Thoracic aorta (tissue), 2 donors: ENCODE data around the gene DELE1. TPM values are rescaled to one million over a fixed set of nuclear protein-coding genes. Genes with fewer than 3 reads are reported as not detected.

Experiments
- ATAC-seq: fragments of 150-250 bp; one replicate; pipeline ENCODE4 v1.8.0; 2017; ENCODE audit warnings: low read depth; ENCODE audit not compliant: insufficient number of reproducible peaks, low FRiP score
- DNase-seq: peaks from one replicate; pipeline ENCODE4 v3.0.0-alpha.2; 2020; ENCODE audit warnings: low spot score
- H3K27ac ChIP-seq, 2 donors: fragments of 200-600 bp; sonication (generic); 1 replicate in 1 of 2; 2 replicates in 1 of 2; pipeline ENCODE4 v1.5.1; 2016; ENCODE audit warnings: mild to moderate bottlenecking in 2 of 2, moderate library complexity in 2 of 2
- H3K27me3 ChIP-seq: fragments of 200-600 bp; sonication (generic); replicated peaks from 2 replicates; pipeline ENCODE4 v1.6.0; 2016; ENCODE audit warnings: mild to moderate bottlenecking; ENCODE audit not compliant: insufficient read depth
- H3K36me3 ChIP-seq: fragments of 200-600 bp; sonication (generic); one replicate; pipeline ENCODE4 v1.5.1; 2016
- H3K4me1 ChIP-seq, 2 donors: fragments of 200-600 bp; sonication (generic); 1 replicate in 1 of 2; 2 replicates in 1 of 2; pipeline versions ENCODE4 v1.5.1 to v1.6.0; 2016; ENCODE audit warnings: low read depth in 2 of 2, mild to moderate bottlenecking in 1 of 2; ENCODE audit not compliant: control insufficient read depth in 1 of 2
- H3K4me3 ChIP-seq: fragments of 200-600 bp; sonication (generic); 2 replicates; pipeline ENCODE4 v1.5.1; 2016; ENCODE audit warnings: mild to moderate bottlenecking
- H3K9me3 ChIP-seq: fragments of 200-600 bp; sonication (generic); 2 replicates; pipeline ENCODE4 v1.5.1; 2016
- total RNA-seq, 2 donors: library from RNA; depleted of rRNA; stranded (reverse); fragments of >200 nt; gene quantifications; one replicate each; pipeline versions ENCODE4 v1.1.0 to v1.2.3, GENCODE V29; 2016
- TF ChIP-seq, protein P1 (sequence below): fragments of 200-600 bp; sonication (generic); IDR thresholded peaks from one replicate; pipeline ENCODE4 v1.5.1; 2019; ENCODE audit warnings: antibody characterized with exemption

The DELE1 gene
- total RNA-seq, 2 donors from 2014 or later = 82.5 to 108 TPM

DNA sequence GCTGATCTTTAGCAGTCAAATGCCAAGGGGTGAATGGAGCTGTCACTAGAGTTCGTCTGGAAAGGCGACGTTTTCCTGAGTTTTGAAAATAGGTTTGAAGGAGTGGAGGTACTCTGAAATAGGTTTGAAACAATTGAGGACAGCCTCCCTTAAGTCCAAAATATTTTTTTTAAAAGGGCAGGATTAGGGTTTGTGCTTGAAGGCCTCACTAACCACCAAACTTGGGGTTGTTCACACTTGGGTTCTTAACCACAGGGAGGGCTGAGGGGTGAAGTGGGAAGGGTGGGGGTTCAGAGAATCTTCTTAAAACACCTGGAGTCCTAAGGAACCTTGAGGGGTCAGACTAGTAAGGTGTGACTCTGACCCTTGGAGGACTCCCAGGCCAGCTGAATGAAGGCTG, 37.8 kb downstream of the DELE1 start:
- no peak for DNase-seq
- Histone ChIP-seq H3K36me3 (no peaks in the 10 kb centered on the region), H3K4me3 (no peak overlapping the region), H3K27ac (peak overlapping the region in 1 of 2 donors; percentile 33), H3K27me3 (no peaks in the 10 kb centered on the region), H3K4me1 (peaks cover 6 to 29% of the 10 kb centered on the region in 2 donors), H3K9me3 (no peaks in the 10 kb centered on the region)
- TF ChIP-seq, protein P1, sequence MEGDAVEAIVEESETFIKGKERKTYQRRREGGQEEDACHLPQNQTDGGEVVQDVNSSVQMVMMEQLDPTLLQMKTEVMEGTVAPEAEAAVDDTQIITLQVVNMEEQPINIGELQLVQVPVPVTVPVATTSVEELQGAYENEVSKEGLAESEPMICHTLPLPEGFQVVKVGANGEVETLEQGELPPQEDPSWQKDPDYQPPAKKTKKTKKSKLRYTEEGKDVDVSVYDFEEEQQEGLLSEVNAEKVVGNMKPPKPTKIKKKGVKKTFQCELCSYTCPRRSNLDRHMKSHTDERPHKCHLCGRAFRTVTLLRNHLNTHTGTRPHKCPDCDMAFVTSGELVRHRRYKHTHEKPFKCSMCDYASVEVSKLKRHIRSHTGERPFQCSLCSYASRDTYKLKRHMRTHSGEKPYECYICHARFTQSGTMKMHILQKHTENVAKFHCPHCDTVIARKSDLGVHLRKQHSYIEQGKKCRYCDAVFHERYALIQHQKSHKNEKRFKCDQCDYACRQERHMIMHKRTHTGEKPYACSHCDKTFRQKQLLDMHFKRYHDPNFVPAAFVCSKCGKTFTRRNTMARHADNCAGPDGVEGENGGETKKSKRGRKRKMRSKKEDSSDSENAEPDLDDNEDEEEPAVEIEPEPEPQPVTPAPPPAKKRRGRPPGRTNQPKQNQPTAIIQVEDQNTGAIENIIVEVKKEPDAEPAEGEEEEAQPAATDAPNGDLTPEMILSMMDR = no peak
- ATAC-seq = no peak

DNA sequence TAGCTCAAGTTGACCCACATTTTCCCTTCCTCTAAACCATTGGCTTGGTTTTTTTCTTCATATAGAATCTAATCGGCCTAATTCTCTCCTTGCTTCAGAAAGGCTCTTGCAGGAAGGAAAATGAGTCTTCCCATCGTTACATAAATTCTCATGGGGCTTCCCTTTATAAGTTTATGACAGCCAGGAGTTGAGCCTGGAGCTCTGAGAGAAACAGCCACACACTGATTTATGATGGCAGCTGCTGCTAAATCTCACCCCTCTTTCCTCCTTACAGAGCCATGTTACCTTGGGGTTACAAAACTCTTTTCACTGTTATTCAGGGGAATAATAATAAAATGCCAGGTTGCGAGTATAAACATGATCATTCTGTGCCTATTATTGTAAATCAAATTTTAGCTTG, 40.0 kb downstream of the DELE1 start:
- Histone ChIP-seq H3K36me3 (no peaks in the 10 kb centered on the region), H3K4me1 (peaks cover 6 to 29% of the 10 kb centered on the region in 2 donors), H3K27me3 (no peaks in the 10 kb centered on the region), H3K27ac (no peak overlapping the region), H3K9me3 (no peaks in the 10 kb centered on the region), H3K4me3 (no peak overlapping the region)
- ATAC-seq = no peak
- TF ChIP-seq, protein P1 = no peak
- no peak for DNase-seq

DNA sequence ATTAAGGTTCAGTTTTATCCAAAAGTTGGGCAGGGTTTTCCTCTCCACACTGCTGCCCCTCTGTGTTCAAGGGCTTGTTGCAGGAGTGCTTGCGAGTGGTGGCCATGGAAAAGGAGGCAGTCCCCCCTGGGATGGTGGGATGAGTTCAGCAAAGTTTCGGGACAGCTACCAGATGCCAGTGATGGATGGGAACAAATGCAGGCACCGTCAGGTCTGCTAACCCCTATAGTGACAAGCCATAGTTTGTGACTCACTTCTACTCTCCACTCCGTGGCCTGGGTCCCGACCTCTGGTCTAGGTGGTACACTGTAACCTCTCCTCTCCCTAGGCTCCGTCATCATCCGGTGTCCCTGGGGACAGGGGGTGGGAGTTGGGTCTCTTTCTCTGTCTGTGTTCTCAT, 41.4 kb downstream of the DELE1 start:
- Histone ChIP-seq H3K27ac (no peak overlapping the region), H3K36me3 (no peaks in the 10 kb centered on the region), H3K4me3 (no peak overlapping the region), H3K4me1 (peaks cover 10 to 33% of the 10 kb centered on the region in 2 donors), H3K9me3 (no peaks in the 10 kb centered on the region), H3K27me3 (no peaks in the 10 kb centered on the region)
- ATAC-seq (no peak), DNase-seq (no peak)
- TF ChIP-seq, protein P1 = no peak

DNA sequence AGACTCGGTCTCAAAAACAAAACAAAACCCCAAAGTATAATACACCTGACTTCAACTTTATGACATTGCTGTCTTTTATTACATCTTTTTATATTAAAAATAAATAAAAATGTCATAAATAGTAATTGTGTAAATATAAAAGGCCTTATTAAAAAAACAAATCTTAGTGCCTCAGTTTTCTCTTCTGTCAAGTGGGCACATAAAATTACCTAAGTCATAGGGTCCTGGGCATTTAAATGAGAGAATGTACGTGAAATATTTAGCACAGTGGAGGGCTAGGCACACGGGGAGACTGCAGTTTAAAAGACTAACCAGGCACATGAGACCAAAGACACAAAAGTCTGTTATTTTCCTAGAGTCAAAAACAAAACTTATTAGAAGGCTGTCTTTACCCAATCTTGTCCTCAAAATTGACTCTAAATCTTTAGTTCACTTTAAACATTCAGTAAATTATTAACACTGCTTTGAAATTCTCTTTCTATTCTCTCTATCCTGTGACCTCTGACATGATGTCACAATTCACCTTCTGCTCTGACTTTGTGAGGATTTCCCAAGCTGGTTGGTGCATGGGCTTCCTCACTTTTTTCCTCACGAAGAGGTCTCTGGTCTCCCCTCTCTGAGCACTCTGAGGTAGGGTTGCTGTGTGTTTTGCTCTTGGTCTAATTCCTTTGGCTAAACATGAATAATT, 42.7 kb downstream of the DELE1 start:
- H3K36me3 ChIP-seq = peaks cover 3% of the 10 kb centered on the region
- H3K27ac ChIP-seq = no peak overlapping the region
- peaks cover 18 to 34% of the 10 kb centered on the region in 2 donors for H3K4me1 ChIP-seq
- no peak for ATAC-seq
- H3K27me3 ChIP-seq = no peaks in the 10 kb centered on the region
- no peak for DNase-seq
- TF ChIP-seq, protein P1 = no peak
- no peak overlapping the region for H3K4me3 ChIP-seq
- H3K9me3 ChIP-seq = no peaks in the 10 kb centered on the region

DNA sequence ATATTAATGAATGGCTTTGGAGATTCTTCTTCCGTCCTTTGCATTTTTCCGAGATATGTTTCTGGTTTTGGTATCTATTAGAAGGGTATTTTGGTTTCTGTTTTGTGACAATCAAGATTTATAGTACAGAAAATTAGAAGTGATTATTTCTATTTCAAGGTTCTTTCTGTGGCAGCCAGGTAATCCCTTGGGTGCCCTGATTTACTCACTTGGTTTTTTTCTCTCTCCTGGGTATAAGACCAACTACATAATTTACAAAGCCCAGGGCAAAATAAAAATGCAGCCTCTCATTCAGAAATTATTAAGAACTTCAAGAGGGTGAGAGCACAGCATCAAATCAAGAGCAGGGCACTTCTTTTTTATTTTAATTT, 43.3 kb downstream of the DELE1 start:
- TF ChIP-seq, protein P1 = no peak
- no peaks in the 10 kb centered on the region for H3K27me3 ChIP-seq
- peaks cover 15 to 34% of the 10 kb centered on the region in 2 donors for H3K4me1 ChIP-seq
- ATAC-seq = no peak
- H3K9me3 ChIP-seq = no peaks in the 10 kb centered on the region
- no peak overlapping the region for H3K4me3 ChIP-seq
- H3K36me3 ChIP-seq = peaks cover 3% of the 10 kb centered on the region
- DNase-seq = no peak
- no peak overlapping the region for H3K27ac ChIP-seq
